Keratinocyte (primary cell): Measurements from ENCODE around the gene TANGO2. TPM values are rescaled to one million over a fixed set of nuclear protein-coding genes. Genes with fewer than 3 reads are reported as not detected.

Experiments
- DNase-seq: peaks from one replicate; pipeline ENCODE4 v3.0.0-alpha.2; 2011; ENCODE audit warnings: low read depth, missing footprints, low spot score
- FAIRE-seq: peaks from 2 replicates; lab custom pipeline; 2011; peaks lifted over from hg19 to GRCh38; lab: Jason Lieb, UNC
- H2AFZ ChIP-seq: 2 replicates; pipeline ENCODE4 v1.6.0; 2012; ENCODE audit warnings: low read length, control low read depth, inconsistent platforms; ENCODE audit not compliant: control insufficient read depth
- H3K27ac ChIP-seq: 2 replicates; pipeline ENCODE4 v1.5.1; 2011; ENCODE audit warnings: low read length; ENCODE audit not compliant: control insufficient read depth, insufficient read depth
- H3K27me3 ChIP-seq: 3 replicates; pipeline ENCODE4 v1.6.0; 2011; ENCODE audit warnings: low read length; ENCODE audit not compliant: control insufficient read depth, insufficient read depth; ENCODE audit errors: extremely low read depth
- H3K36me3 ChIP-seq, 2 experiments: 2 replicates in 1 of 2; 3 replicates in 1 of 2; pipeline ENCODE4 v1.5.1; 2011; ENCODE audit warnings: low read length in 2 of 2, mild to moderate bottlenecking in 1 of 2; ENCODE audit not compliant: control insufficient read depth in 2 of 2, insufficient read depth in 2 of 2; ENCODE audit errors: extremely low read depth in 1 of 2
- H3K4me1 ChIP-seq: 3 replicates; pipeline ENCODE4 v1.5.1; 2011; ENCODE audit warnings: low read length; ENCODE audit not compliant: control insufficient read depth, insufficient read depth; ENCODE audit errors: extremely low read depth
- H3K4me2 ChIP-seq: 3 replicates; pipeline ENCODE4 v1.6.0; 2011; ENCODE audit warnings: low read depth, low read length; ENCODE audit not compliant: control insufficient read depth, insufficient read depth; ENCODE audit errors: extremely low read depth
- H3K4me3 ChIP-seq, 3 experiments: fragments of 200-600 bp in 1 of 3; sonication (generic) in 1 of 3; 2 replicates in 2 of 3; 3 replicates in 1 of 3; pipeline ENCODE4 v1.5.1; 2011 to 2016; ENCODE audit warnings: low read length in 3 of 3, mild to moderate bottlenecking in 3 of 3, control low read depth in 2 of 3, inconsistent platforms in 1 of 3, low read depth in 1 of 3, mixed read lengths in 1 of 3, mixed run types in 1 of 3, moderate library complexity in 1 of 3; ENCODE audit not compliant: control insufficient read depth in 2 of 3, insufficient read depth in 2 of 3; ENCODE audit errors: extremely low read depth in 1 of 3
- H3K79me2 ChIP-seq: 2 replicates; pipeline ENCODE4 v1.6.0; 2012; ENCODE audit warnings: low read length; ENCODE audit not compliant: control insufficient read depth, insufficient read depth
- H3K9ac ChIP-seq: 3 replicates; pipeline ENCODE4 v1.6.0; 2011; ENCODE audit warnings: low read length; ENCODE audit not compliant: control insufficient read depth, insufficient read depth; ENCODE audit errors: extremely low read depth
- H3K9me1 ChIP-seq: 3 replicates; pipeline ENCODE4 v1.6.0; 2011; ENCODE audit warnings: low read length; ENCODE audit not compliant: control insufficient read depth, insufficient read depth; ENCODE audit errors: extremely low read depth
- H3K9me3 ChIP-seq: 2 replicates; pipeline ENCODE4 v1.5.1; 2012; ENCODE audit warnings: low read depth, low read length; ENCODE audit not compliant: control insufficient read depth
- H4K20me1 ChIP-seq: 3 replicates; pipeline ENCODE4 v1.6.0; 2011; ENCODE audit warnings: low read length; ENCODE audit not compliant: control insufficient read depth, insufficient read depth; ENCODE audit errors: extremely low read depth
- EZH2 ChIP-seq: IDR thresholded peaks from one replicate; pipeline ENCODE4 v1.6.1; 2012; ENCODE audit warnings: inconsistent platforms, mild to moderate bottlenecking, low read length, moderate library complexity
- dilution Hi-C: fragments of 300-500 bp; cut with MboI; formaldehyde crosslinking; loops from one replicate; pipeline ENCODE4 v1.7.0; 2020; ENCODE audit warnings: low sequenced_read_pairs; ENCODE audit not compliant: extremely low pct_ligation_motif_present
- polyA plus RNA-seq, 5 experiments: library from polyadenylated mRNA; depleted of rRNA in 3 of 5; stranded (reverse) in 3 of 5; stranded (forward) in 1 of 5; unstranded in 1 of 5; fragments of >200 nt; gene quantifications; 1 replicate in 1 of 5; 2 replicates in 3 of 5; 3 replicates in 1 of 5; pipeline versions ENCODE4 v1.2.1 to v1.2.3, GENCODE V29; 2011 to 2012; ENCODE audit warnings: missing spikeins in 2 of 5, low read depth in 1 of 5, low replicate concordance in 1 of 5
- TF ChIP-seq, protein P1 (sequence below), 3 experiments: IDR thresholded peaks in 1 of 3; conservative IDR thresholded peaks in 1 of 3; optimal IDR thresholded peaks in 1 of 3; 2 replicates in 2 of 3; 3 replicates in 1 of 3; pipeline versions ENCODE3 to v1.5.1; 2011; ENCODE audit warnings: low read length in 3 of 3, mild to moderate bottlenecking in 3 of 3, moderate library complexity in 2 of 3, control low read depth in 1 of 3, inconsistent platforms in 1 of 3; ENCODE audit not compliant: insufficient read depth in 2 of 3; ENCODE audit errors: extremely low read depth in 1 of 3

The TANGO2 gene
- polyA plus RNA-seq, 1 donor (not counting 4 experiments of a cell fraction or from before 2014, with no cell fraction given), result 20.1 TPM

DNA sequence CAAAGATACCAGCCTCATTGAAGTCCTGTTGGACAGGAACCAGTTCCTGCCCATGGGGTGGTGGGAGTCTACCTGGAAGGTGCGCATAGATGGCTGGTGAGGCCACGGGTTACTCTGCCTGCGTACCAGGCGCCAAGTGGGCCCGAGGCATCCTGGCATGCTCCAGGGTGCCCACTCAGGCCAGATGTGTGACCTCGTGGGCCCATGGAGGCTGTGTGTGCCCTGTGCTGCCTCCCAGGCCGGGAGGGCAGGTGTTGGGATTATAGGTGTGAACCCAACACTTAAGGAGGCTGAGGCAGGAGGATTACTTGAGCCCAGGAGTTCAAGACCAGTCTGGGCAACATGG, 23.1 kb downstream of the TANGO2 start:
- Histone ChIP-seq H3K79me2 (no peaks in the 10 kb centered on the region), H4K20me1 (no peaks in the 10 kb centered on the region), H3K9me1 (no peaks in the 10 kb centered on the region), H3K9me3 (no peaks in the 10 kb centered on the region), H3K27ac (no peak overlapping the region), H3K9ac (no peak overlapping the region), H3K4me2 (no peak overlapping the region), H3K4me1 (no peaks in the 10 kb centered on the region), H3K4me3 (no peak overlapping the region), H3K36me3 (peaks cover 0 to 17% of the 10 kb centered on the region in 2 experiments), H2AFZ (no peak overlapping the region), H3K27me3 (no peaks in the 10 kb centered on the region)
- TF ChIP-seq, protein P1, sequence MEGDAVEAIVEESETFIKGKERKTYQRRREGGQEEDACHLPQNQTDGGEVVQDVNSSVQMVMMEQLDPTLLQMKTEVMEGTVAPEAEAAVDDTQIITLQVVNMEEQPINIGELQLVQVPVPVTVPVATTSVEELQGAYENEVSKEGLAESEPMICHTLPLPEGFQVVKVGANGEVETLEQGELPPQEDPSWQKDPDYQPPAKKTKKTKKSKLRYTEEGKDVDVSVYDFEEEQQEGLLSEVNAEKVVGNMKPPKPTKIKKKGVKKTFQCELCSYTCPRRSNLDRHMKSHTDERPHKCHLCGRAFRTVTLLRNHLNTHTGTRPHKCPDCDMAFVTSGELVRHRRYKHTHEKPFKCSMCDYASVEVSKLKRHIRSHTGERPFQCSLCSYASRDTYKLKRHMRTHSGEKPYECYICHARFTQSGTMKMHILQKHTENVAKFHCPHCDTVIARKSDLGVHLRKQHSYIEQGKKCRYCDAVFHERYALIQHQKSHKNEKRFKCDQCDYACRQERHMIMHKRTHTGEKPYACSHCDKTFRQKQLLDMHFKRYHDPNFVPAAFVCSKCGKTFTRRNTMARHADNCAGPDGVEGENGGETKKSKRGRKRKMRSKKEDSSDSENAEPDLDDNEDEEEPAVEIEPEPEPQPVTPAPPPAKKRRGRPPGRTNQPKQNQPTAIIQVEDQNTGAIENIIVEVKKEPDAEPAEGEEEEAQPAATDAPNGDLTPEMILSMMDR (optimal IDR thresholded peaks at IDR 0.05 in 1 of 3, IDR thresholded peaks at IDR 0.05 in 1 of 3, conservative IDR thresholded peaks at IDR 0.05 in 1 of 3; ENCODE audit: extremely low read depth in 1 of 3, insufficient read depth in 2 of 3, low read length in 3 of 3), result no peak
- TF ChIP-seq EZH2, result no peak
- FAIRE-seq (no peak), DNase-seq (no peak)
- dilution Hi-C loops, result no loop called here

DNA sequence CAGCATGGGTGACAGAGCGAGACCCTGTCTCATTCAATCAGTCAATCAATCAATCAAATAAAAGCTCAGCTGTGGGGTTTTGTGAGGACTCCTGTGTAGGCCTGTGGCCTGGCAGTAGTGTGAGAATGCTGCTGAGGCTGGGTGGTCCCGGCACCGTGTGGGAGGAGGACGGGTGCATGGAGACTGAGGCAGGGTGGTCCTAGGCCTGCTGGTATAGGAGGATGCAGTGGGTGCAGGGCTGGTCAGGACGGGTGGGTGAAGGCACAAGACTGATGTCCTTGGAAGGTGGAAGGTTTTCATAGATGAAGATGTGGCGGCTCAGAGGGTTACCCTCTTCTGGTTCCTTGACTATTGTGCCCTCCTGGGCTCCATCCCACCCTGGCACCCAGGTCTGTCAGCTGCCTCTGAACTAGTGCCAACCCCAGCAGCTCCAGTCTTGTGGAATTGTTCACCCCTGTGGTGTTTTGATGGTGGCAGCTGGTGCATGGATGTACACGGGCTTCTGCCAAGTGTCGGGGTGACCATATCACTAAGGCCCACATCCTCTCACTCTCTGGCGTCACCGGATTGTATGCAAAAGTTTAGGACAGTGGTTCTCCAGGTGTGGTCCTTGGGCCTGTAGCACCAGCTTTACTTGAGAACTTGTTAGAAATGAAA, 23.7 kb downstream of the TANGO2 start:
- H3K36me3 ChIP-seq, result peaks cover 0 to 17% of the 10 kb centered on the region in 2 experiments

More for the DNA sequence above, 23.7 kb downstream of the TANGO2 start:
- DNase-seq (no peak), FAIRE-seq (no peak)
- no peaks in the 10 kb centered on the region for H3K9me3 ChIP-seq
- dilution Hi-C loops, result no loop called here
- no peaks in the 10 kb centered on the region for H3K79me2 ChIP-seq
- no peak overlapping the region for H2AFZ ChIP-seq
- no peaks in the 10 kb centered on the region for H3K9me1 ChIP-seq
- H3K4me3 ChIP-seq, result no peak overlapping the region
- H3K4me2 ChIP-seq, result no peak overlapping the region
- no peaks in the 10 kb centered on the region for H4K20me1 ChIP-seq
- no peak overlapping the region for H3K27ac ChIP-seq
- no peak overlapping the region for H3K9ac ChIP-seq
- no peak for TF ChIP-seq EZH2
- TF ChIP-seq, protein P1 (optimal IDR thresholded peaks at IDR 0.05 in 1 of 3, IDR thresholded peaks at IDR 0.05 in 1 of 3, conservative IDR thresholded peaks at IDR 0.05 in 1 of 3; ENCODE audit: extremely low read depth in 1 of 3, insufficient read depth in 2 of 3, low read length in 3 of 3), result no peak
- H3K27me3 ChIP-seq, result no peaks in the 10 kb centered on the region
- H3K4me1 ChIP-seq, result no peaks in the 10 kb centered on the region
